H9 (cell line): ENCODE data around the gene DIAPH2. TPM values are rescaled to one million over a fixed set of nuclear protein-coding genes. Genes with fewer than 3 reads are reported as not detected.

Experiments
- DNase-seq: peaks from one replicate; pipeline ENCODE4 v3.0.0-alpha.2; 2017
- H2AFZ ChIP-seq: one replicate; pipeline ENCODE4 v1.6.1; 2013; ENCODE audit warnings: mild to moderate bottlenecking, low read length, control low read depth, moderate library complexity
- H2AK5ac ChIP-seq: 2 replicates; pipeline ENCODE4 v1.6.1; 2013; ENCODE audit warnings: low read length, control low read depth, mixed read lengths; ENCODE audit not compliant: insufficient read length
- H2BK120ac ChIP-seq: one replicate; pipeline ENCODE4 v1.6.1; 2013; ENCODE audit warnings: low read depth, mild to moderate bottlenecking, low read length, control low read depth, inconsistent platforms; ENCODE audit not compliant: poor library complexity, severe bottlenecking
- H2BK12ac ChIP-seq: 2 replicates; pipeline ENCODE4 v1.6.1; 2013; ENCODE audit warnings: low read length, control low read depth, mixed read lengths, low read depth; ENCODE audit not compliant: insufficient read length
- H2BK15ac ChIP-seq: 2 replicates; pipeline ENCODE4 v1.6.1; 2013; ENCODE audit warnings: low read depth, low read length, control low read depth
- H2BK20ac ChIP-seq: one replicate; pipeline ENCODE4 v1.6.1; 2013; ENCODE audit warnings: low read depth, mild to moderate bottlenecking, low read length, control low read depth, inconsistent platforms; ENCODE audit not compliant: poor library complexity, severe bottlenecking
- H2BK5ac ChIP-seq: 2 replicates; pipeline ENCODE4 v1.6.1; 2013; ENCODE audit warnings: low read length, control low read depth, mixed read lengths; ENCODE audit not compliant: insufficient read length
- H3K14ac ChIP-seq: 2 replicates; pipeline ENCODE4 v1.6.1; 2013; ENCODE audit warnings: low read length, control low read depth; ENCODE audit not compliant: insufficient read depth
- H3K18ac ChIP-seq: 2 replicates; pipeline ENCODE4 v1.6.1; 2013; ENCODE audit warnings: low read depth, mild to moderate bottlenecking, mixed read lengths, low read length, control low read depth; ENCODE audit not compliant: insufficient read length
- H3K23ac ChIP-seq: 2 replicates; pipeline ENCODE4 v1.6.1; 2013; ENCODE audit warnings: low read length, control low read depth, mixed read lengths, low read depth; ENCODE audit not compliant: insufficient read length
- H3K23me2 ChIP-seq: 2 replicates; pipeline ENCODE4 v1.6.1; 2013; ENCODE audit warnings: low read depth, mild to moderate bottlenecking, mixed read lengths, low read length, control low read depth; ENCODE audit not compliant: insufficient read length, poor library complexity, severe bottlenecking
- H3K27ac ChIP-seq: 2 replicates; pipeline ENCODE4 v1.5.1; 2013; ENCODE audit warnings: low read length, control low read depth, mixed read lengths, low read depth; ENCODE audit not compliant: insufficient read length
- H3K27me3 ChIP-seq: 2 replicates; pipeline ENCODE4 v1.6.1; 2013; ENCODE audit warnings: low read length, control low read depth, inconsistent platforms; ENCODE audit not compliant: insufficient read depth
- H3K4ac ChIP-seq: 2 replicates; pipeline ENCODE4 v1.6.1; 2013; ENCODE audit warnings: low read depth, mild to moderate bottlenecking, control low read depth, inconsistent platforms, low read length, moderate library complexity
- H3K4me1 ChIP-seq: 2 replicates; pipeline ENCODE4 v1.6.1; 2013; ENCODE audit warnings: low read length, control low read depth, inconsistent platforms; ENCODE audit not compliant: insufficient read depth
- H3K4me2 ChIP-seq: 2 replicates; pipeline ENCODE4 v1.6.1; 2013; ENCODE audit warnings: low read length, control low read depth, mixed read lengths; ENCODE audit not compliant: insufficient read length, insufficient read depth
- H3K56ac ChIP-seq: 2 replicates; pipeline ENCODE4 v1.6.1; 2013; ENCODE audit warnings: low read depth, mild to moderate bottlenecking, mixed read lengths, low read length, control low read depth; ENCODE audit not compliant: insufficient read length
- H3K79me1 ChIP-seq: 2 replicates; pipeline ENCODE4 v1.6.1; 2013; ENCODE audit warnings: low read depth, mild to moderate bottlenecking, moderate library complexity, low read length, control low read depth, inconsistent platforms; ENCODE audit not compliant: insufficient read depth, poor library complexity, severe bottlenecking
- H3K79me2 ChIP-seq: 2 replicates; pipeline ENCODE4 v1.6.1; 2013; ENCODE audit warnings: low read length, control low read depth, inconsistent platforms; ENCODE audit not compliant: insufficient read depth
- H3K9ac ChIP-seq: 2 replicates; pipeline ENCODE4 v1.6.1; 2013; ENCODE audit warnings: low read length, control low read depth, mixed read lengths; ENCODE audit not compliant: insufficient read length; ENCODE audit errors: extremely low read depth
- H3K9me3 ChIP-seq: one replicate; pipeline ENCODE4 v1.6.1; 2013; ENCODE audit warnings: low read depth, low read length, inconsistent platforms; ENCODE audit not compliant: control insufficient read depth
- H3T11ph ChIP-seq: one replicate; pipeline ENCODE4 v1.6.1; 2013; ENCODE audit warnings: mild to moderate bottlenecking, low read length, control low read depth, inconsistent platforms
- H4K20me1 ChIP-seq: one replicate; pipeline ENCODE4 v1.6.1; 2013; ENCODE audit not compliant: control insufficient read depth, insufficient read length, insufficient read depth
- H4K5ac ChIP-seq: 2 replicates; pipeline ENCODE4 v1.6.1; 2013; ENCODE audit warnings: low read depth, mild to moderate bottlenecking, mixed read lengths, low read length, control low read depth; ENCODE audit not compliant: insufficient read length
- H4K8ac ChIP-seq: replicated peaks from 2 replicates; pipeline ENCODE4 v1.6.1; 2013; ENCODE audit warnings: low read length, control low read depth, mixed read lengths, low read depth; ENCODE audit not compliant: insufficient read length
- H4K91ac ChIP-seq: 2 replicates; pipeline ENCODE4 v1.6.1; 2013; ENCODE audit warnings: low read depth, mild to moderate bottlenecking, moderate library complexity, mixed read lengths, low read length, control low read depth; ENCODE audit not compliant: insufficient read length
- H3K27ac Mint-ChIP-seq, 3 experiments: 2 replicates in 2 of 3; 3 replicates in 1 of 3; pipeline ENCODE4 v1.8.0; 2020 to 2021; ENCODE audit warnings: mixed read lengths in 3 of 3, mild to moderate bottlenecking in 1 of 3, moderate library complexity in 1 of 3
- H3K27me3 Mint-ChIP-seq: 2 replicates; pipeline ENCODE4 v1.8.0; 2021; ENCODE audit warnings: low read depth, mild to moderate bottlenecking, moderate library complexity, mixed read lengths
- H3K36me3 Mint-ChIP-seq, 3 experiments: 2 replicates in 2 of 3; 3 replicates in 1 of 3; pipeline ENCODE4 v1.8.0; 2020 to 2021; ENCODE audit warnings: low read depth in 3 of 3, mixed read lengths in 3 of 3; ENCODE audit not compliant: insufficient read depth in 1 of 3
- H3K4me1 Mint-ChIP-seq, 2 experiments: 2 replicates each; pipeline ENCODE4 v1.8.0; 2020; ENCODE audit warnings: mixed read lengths in 2 of 2
- H3K4me3 Mint-ChIP-seq, 2 experiments: 2 replicates in 1 of 2; 3 replicates in 1 of 2; pipeline ENCODE4 v1.8.0; 2020 to 2021; ENCODE audit warnings: mild to moderate bottlenecking in 2 of 2, mixed read lengths in 2 of 2, moderate library complexity in 1 of 2
- H3K9me3 Mint-ChIP-seq, 2 experiments: 2 replicates in 1 of 2; 3 replicates in 1 of 2; pipeline ENCODE4 v1.8.0; 2020; ENCODE audit warnings: mild to moderate bottlenecking in 2 of 2, mixed read lengths in 2 of 2, moderate library complexity in 1 of 2
- WGBS: extraction: QIAGEN DNeasy Blood & Tissue Kit; methylation state at CpG from one replicate; pipeline ENCODE4 v1.1.7; 2013; ENCODE audit warnings: missing lambda C conversion rate, low lambda C conversion rate, mixed read lengths; ENCODE audit not compliant: insufficient read length; ENCODE audit errors: extremely low coverage; 5-methylcytosine and 5-hydroxymethylcytosine counted together
- total RNA-seq: library from RNA; stranded (reverse); gene quantifications from 2 replicates; pipeline ENCODE4 v1.2.1, GENCODE V29; 2021
- TF ChIP-seq, protein P1 (sequence below): fragments of 200-600 bp; sonication (generic); conservative IDR thresholded peaks from 3 replicates; pipeline ENCODE4 v1.8.0; 2021; ENCODE audit warnings: antibody characterized with exemption, mild to moderate bottlenecking

DIAPH2 gene
- total RNA-seq, 1 experiment from 2014 or later, result 45.4 TPM

DNA sequence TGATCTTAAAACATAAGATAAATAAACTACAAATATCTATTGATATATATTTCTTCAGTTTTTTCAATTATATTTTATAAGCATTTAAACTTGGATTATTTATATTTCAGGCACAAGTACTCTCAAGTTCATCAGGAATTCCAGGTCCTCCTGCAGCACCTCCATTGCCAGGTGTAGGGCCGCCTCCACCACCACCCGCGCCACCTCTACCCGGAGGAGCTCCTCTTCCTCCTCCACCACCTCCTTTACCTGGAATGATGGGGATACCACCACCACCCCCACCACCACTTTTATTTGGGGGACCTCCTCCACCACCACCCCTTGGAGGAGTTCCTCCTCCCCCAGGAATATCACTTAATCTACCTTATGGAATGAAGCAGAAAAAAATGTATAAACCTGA lies 273.1 kb downstream of the DIAPH2 start:
- no peak overlapping the region for H3K27ac ChIP-seq
- no peak overlapping the region for H3K23ac ChIP-seq
- H3K4me2 ChIP-seq, result no peak overlapping the region
- H3K79me1 ChIP-seq, result no peaks in the 10 kb centered on the region
- no peak overlapping the region for H3K9ac ChIP-seq
- no peak overlapping the region for H3K14ac ChIP-seq
- H3K36me3 Mint-ChIP-seq, result peaks cover 34 to 61% (median 47%) of the 10 kb centered on the region in 3 experiments
- H3K27me3 Mint-ChIP-seq, result peaks cover 1% of the 10 kb centered on the region; the same call in 1 of the 2 replicates
- TF ChIP-seq, protein P1, sequence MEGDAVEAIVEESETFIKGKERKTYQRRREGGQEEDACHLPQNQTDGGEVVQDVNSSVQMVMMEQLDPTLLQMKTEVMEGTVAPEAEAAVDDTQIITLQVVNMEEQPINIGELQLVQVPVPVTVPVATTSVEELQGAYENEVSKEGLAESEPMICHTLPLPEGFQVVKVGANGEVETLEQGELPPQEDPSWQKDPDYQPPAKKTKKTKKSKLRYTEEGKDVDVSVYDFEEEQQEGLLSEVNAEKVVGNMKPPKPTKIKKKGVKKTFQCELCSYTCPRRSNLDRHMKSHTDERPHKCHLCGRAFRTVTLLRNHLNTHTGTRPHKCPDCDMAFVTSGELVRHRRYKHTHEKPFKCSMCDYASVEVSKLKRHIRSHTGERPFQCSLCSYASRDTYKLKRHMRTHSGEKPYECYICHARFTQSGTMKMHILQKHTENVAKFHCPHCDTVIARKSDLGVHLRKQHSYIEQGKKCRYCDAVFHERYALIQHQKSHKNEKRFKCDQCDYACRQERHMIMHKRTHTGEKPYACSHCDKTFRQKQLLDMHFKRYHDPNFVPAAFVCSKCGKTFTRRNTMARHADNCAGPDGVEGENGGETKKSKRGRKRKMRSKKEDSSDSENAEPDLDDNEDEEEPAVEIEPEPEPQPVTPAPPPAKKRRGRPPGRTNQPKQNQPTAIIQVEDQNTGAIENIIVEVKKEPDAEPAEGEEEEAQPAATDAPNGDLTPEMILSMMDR, result no peak
- H2BK12ac ChIP-seq, result no peak overlapping the region
- H2AFZ ChIP-seq, result no peak overlapping the region
- H3K4me3 Mint-ChIP-seq, result no peak overlapping the region
- H3K4ac ChIP-seq, result no peak overlapping the region
- H4K91ac ChIP-seq, result no peak overlapping the region
- no peaks in the 10 kb centered on the region for H3K4me1 ChIP-seq
- DNase-seq, result no peak
- peaks cover 25 to 35% of the 10 kb centered on the region in 2 experiments for H3K9me3 Mint-ChIP-seq
- H3K9me3 ChIP-seq, result peaks cover 11% of the 10 kb centered on the region
- no peak overlapping the region for H3K18ac ChIP-seq
- no peak overlapping the region for H2BK15ac ChIP-seq
- no peak overlapping the region for H3K56ac ChIP-seq
- H2BK5ac ChIP-seq, result no peak overlapping the region
- no peaks in the 10 kb centered on the region for H3K23me2 ChIP-seq
- no peak overlapping the region for H2AK5ac ChIP-seq
- H3K79me2 ChIP-seq, result no peaks in the 10 kb centered on the region
- WGBS, result no CpG with 5 or more reads among the region's 4 CpGs
- H2BK120ac ChIP-seq, result no peak overlapping the region
- H4K20me1 ChIP-seq, result no peaks in the 10 kb centered on the region
- H3T11ph ChIP-seq, result no peak overlapping the region
- H3K27ac Mint-ChIP-seq, result no peak overlapping the region
- no peak overlapping the region for H4K8ac ChIP-seq
- H4K5ac ChIP-seq, result no peak overlapping the region
- H3K4me1 Mint-ChIP-seq, result no peaks in the 10 kb centered on the region
- no peaks in the 10 kb centered on the region for H3K27me3 ChIP-seq
- H2BK20ac ChIP-seq, result no peak overlapping the region
